K562 (cell line): Measurements from ENCODE around the gene CEP128. TPM values are rescaled to one million over a fixed set of nuclear protein-coding genes. Genes with fewer than 3 reads are reported as not detected.

Experiments
- ATAC-seq: fragments of 200-7000 bp; cut with Tn5 transposase; 3 replicates; pipeline ENCODE4 v1.9.1; 2020; ENCODE audit warnings: moderate library complexity
- BruUV-seq: library from RNA; stranded (reverse); fragments of 400-500 nt; replicated peaks from 2 replicates; lab custom pipeline; 2021; lab: Mats Ljungman, UMichigan
- CTCF ChIA-PET: fragments of 300-600 bp; formaldehyde crosslinking; extraction: SDS; loops from one replicate; lab custom pipeline; 2021; ENCODE audit warnings: low intra/inter-chr PET ratio; lab: Yijun Ruan, JAX
- POLR2A ChIA-PET: fragments of 300-600, 350-650 bp; sonication (Branson Sonifier 250); formaldehyde crosslinking; extraction: SDS; loops from one replicate; lab custom pipeline; 2021; ENCODE audit warnings: antibody characterized with exemption, inconsistent platforms; lab: Yijun Ruan, JAX
- DNase-seq, 4 experiments: peaks; one replicate each; pipeline versions ENCODE4 v3.0.0 to v3.0.0-alpha.2; 2011 to 2018; ENCODE audit warnings: low spot score in 3 of 4, mixed read lengths in 3 of 4; ENCODE audit errors: extremely low read depth in 1 of 4
- FAIRE-seq: peaks from 2 replicates; lab custom pipeline; 2011; peaks lifted over from hg19 to GRCh38; lab: Jason Lieb, UNC
- H2AFZ ChIP-seq: 2 replicates; pipeline ENCODE4 v1.6.0; 2011; ENCODE audit warnings: low read depth, low read length, control low read depth, inconsistent platforms
- H3K27ac ChIP-seq: fragments of 200-600 bp; 3 replicates; pipeline ENCODE4 v1.8.0; 2011; ENCODE audit warnings: low read depth, mild to moderate bottlenecking, control low read depth, inconsistent platforms, low read length, moderate library complexity, mixed read lengths; ENCODE audit errors: extremely low read depth
- H3K27me3 ChIP-seq, 2 experiments: fragments of 300-600 bp in 1 of 2; 2 replicates in 1 of 2; 3 replicates in 1 of 2; pipeline versions ENCODE4 v1.6.0 to v1.8.0; 2011; ENCODE audit warnings: inconsistent platforms in 2 of 2, low read length in 2 of 2, mild to moderate bottlenecking in 1 of 2, mixed read lengths in 1 of 2, moderate library complexity in 1 of 2; ENCODE audit not compliant: control insufficient read depth in 2 of 2, insufficient read depth in 2 of 2
- H3K36me3 ChIP-seq: fragments of 300-600 bp; 3 replicates; pipeline ENCODE4 v1.8.0; 2011; ENCODE audit warnings: mild to moderate bottlenecking, low read length, inconsistent platforms; ENCODE audit not compliant: control insufficient read depth, insufficient read depth
- H3K4me1 ChIP-seq, 2 experiments: fragments of 200-600 bp in 1 of 2; replicated peaks in 1 of 2; 2 replicates in 1 of 2; 3 replicates in 1 of 2; pipeline versions ENCODE4 v1.5.1 to v1.8.0; 2011; ENCODE audit warnings: inconsistent platforms in 2 of 2, low read length in 2 of 2, mild to moderate bottlenecking in 1 of 2, mixed read lengths in 1 of 2, moderate library complexity in 1 of 2; ENCODE audit not compliant: control insufficient read depth in 2 of 2, insufficient read depth in 2 of 2
- H3K4me2 ChIP-seq: 2 replicates; pipeline ENCODE4 v1.6.1; 2011; ENCODE audit warnings: low read length, control low read depth, inconsistent platforms, mixed read lengths; ENCODE audit not compliant: insufficient read depth
- H3K4me3 ChIP-seq: fragments of 200-600 bp; sonication (generic), shearing (Covaris generic); 2 replicates; pipeline ENCODE4 v1.5.1; 2016; ENCODE audit warnings: control low read depth, inconsistent platforms
- H3K79me2 ChIP-seq: fragments of 200-600 bp; 3 replicates; pipeline ENCODE4 v1.8.0; 2011; ENCODE audit warnings: low read length, inconsistent platforms; ENCODE audit not compliant: control insufficient read depth, insufficient read depth
- H3K9ac ChIP-seq, 2 experiments: 2 replicates each; pipeline versions ENCODE4 v1.6.0 to v1.6.1; 2011; ENCODE audit warnings: low read depth in 2 of 2, low read length in 2 of 2, control low read depth in 1 of 2, inconsistent platforms in 1 of 2, mild to moderate bottlenecking in 1 of 2, mixed read lengths in 1 of 2; ENCODE audit not compliant: insufficient read depth in 1 of 2
- H3K9me1 ChIP-seq: one replicate; pipeline ENCODE4 v1.6.0; 2011; ENCODE audit warnings: inconsistent platforms, mild to moderate bottlenecking, low read length, moderate library complexity; ENCODE audit not compliant: control insufficient read depth, insufficient read depth
- H3K9me3 ChIP-seq: replicated peaks from 2 replicates; pipeline ENCODE4 v1.5.1; 2011; ENCODE audit warnings: low read depth, low read length, inconsistent platforms; ENCODE audit not compliant: control insufficient read depth, insufficient read depth
- H4K20me1 ChIP-seq: replicated peaks from 2 replicates; pipeline ENCODE4 v1.6.1; 2011; ENCODE audit warnings: low read length, inconsistent platforms, mixed read lengths; ENCODE audit not compliant: control insufficient read depth, insufficient read depth
- CBX8 ChIP-seq: fragments of 200-600 bp; sonication (generic); IDR thresholded peaks from 2 replicates; pipeline ENCODE4 v1.6.1; 2012; ENCODE audit warnings: borderline replicate concordance, mixed run types, low read depth, mild to moderate bottlenecking, moderate library complexity, mixed read lengths, low read length, control low read depth, inconsistent platforms; ENCODE audit not compliant: poor library complexity, severe bottlenecking; ENCODE audit errors: extremely low read depth
- ESRRA ChIP-seq: fragments of 450-650 bp; IDR thresholded peaks from 2 replicates; pipeline ENCODE4 v1.6.1; 2014; ENCODE audit warnings: low read depth, mild to moderate bottlenecking, moderate library complexity, borderline replicate concordance
- ETS2 ChIP-seq: IDR thresholded peaks from 2 replicates; pipeline ENCODE4 v1.6.1; 2016; ENCODE audit warnings: borderline replicate concordance, missing genetic modification characterization, mild to moderate bottlenecking, moderate library complexity, missing compliant biosample characterization; ENCODE audit not compliant: poor library complexity, severe bottlenecking
- HNRNPLL ChIP-seq: fragments of 200-400 bp; formaldehyde crosslinking; IDR thresholded peaks from 2 replicates; pipeline ENCODE4 v1.6.1; 2017; ENCODE audit warnings: low read length, low read depth, mild to moderate bottlenecking; ENCODE audit not compliant: poor library complexity, severe bottlenecking
- MXI1 ChIP-seq: IDR thresholded peaks from 2 replicates; pipeline ENCODE4 v1.6.1; 2011; ENCODE audit warnings: low read depth, mild to moderate bottlenecking, improper control_type of control experiment, low read length
- RNF2 ChIP-seq: sonication (generic); IDR thresholded peaks from 2 replicates; pipeline ENCODE4 v1.6.1; 2016
- SMARCE1 ChIP-seq: fragments of 450-650 bp; IDR thresholded peaks from 2 replicates; pipeline ENCODE4 v1.7.1; 2016; ENCODE audit warnings: mild to moderate bottlenecking
- ZNF274 ChIP-seq: IDR thresholded peaks from 2 replicates; pipeline ENCODE4 v1.6.1; 2011; ENCODE audit warnings: low read depth, mild to moderate bottlenecking, low read length, moderate library complexity, borderline replicate concordance
- in situ Hi-C: fragments of 300-500 bp; cut with MboI; formaldehyde crosslinking; loops from 4 replicates; pipeline ENCODE4 v1.15.0; 2018; ENCODE audit warnings: inconsistent platforms, mixed read lengths
- intact Hi-C: fragments of 100-400 bp; cut with micrococcal nuclease; formaldehyde crosslinking; loops from 2 replicates; pipeline ENCODE4 v1.14.2; 2022
- polyA plus RNA-seq, 8 experiments: library from polyadenylated mRNA; depleted of rRNA in 4 of 8; stranded (reverse) in 5 of 8; unstranded in 3 of 8; fragments of >200 nt; fragmentation: Nextera tagmentation in 2 of 8; fragmentation: Illumina TruSeq in 1 of 8; extraction: Ambion mirVana in 2 of 8; extraction: Trizol in 1 of 8; gene quantifications; 2 replicates each; pipeline versions ENCODE4 v1.2.1 to v1.2.3, GENCODE V29; 2011 to 2014; ENCODE audit warnings: inconsistent platforms in 1 of 8, missing spikeins in 1 of 8
- total RNA-seq, 7 experiments: library from RNA; depleted of rRNA in 6 of 7; stranded (reverse); fragments of >200 nt in 6 of 7; fragmentation: Illumina TruSeq in 2 of 7; extraction: Trizol in 2 of 7; gene quantifications; 2 replicates each; pipeline versions ENCODE4 v1.2.1 to v1.2.3, GENCODE V29; 2011 to 2021; ENCODE audit warnings: low replicate concordance in 1 of 7
- TF ChIP-seq, protein P1 (sequence below): IDR thresholded peaks from 3 replicates; pipeline ENCODE4 v1.6.1; 2011; ENCODE audit warnings: borderline replicate concordance, mild to moderate bottlenecking, moderate library complexity; ENCODE audit not compliant: insufficient read length; ENCODE audit errors: extremely low read depth
- TF ChIP-seq, protein P2 (sequence below): fragments of 450-650 bp; IDR thresholded peaks from 2 replicates; pipeline ENCODE4 v1.7.1; 2018; ENCODE audit warnings: mild to moderate bottlenecking, low read depth; ENCODE audit not compliant: partially characterized antibody
- TF ChIP-seq, protein P3 (sequence below): IDR thresholded peaks from 2 replicates; pipeline ENCODE4 v1.6.1; 2011; ENCODE audit not compliant: insufficient read length; ENCODE audit errors: extremely low read depth

CEP128 gene
- total and polyA plus RNA-seq, 9 of the 15 experiments (the other 6 are each of a cell fraction or from before 2014, with no cell fraction given): 2.3 to 9.2 (median 4.6) TPM

DNA sequence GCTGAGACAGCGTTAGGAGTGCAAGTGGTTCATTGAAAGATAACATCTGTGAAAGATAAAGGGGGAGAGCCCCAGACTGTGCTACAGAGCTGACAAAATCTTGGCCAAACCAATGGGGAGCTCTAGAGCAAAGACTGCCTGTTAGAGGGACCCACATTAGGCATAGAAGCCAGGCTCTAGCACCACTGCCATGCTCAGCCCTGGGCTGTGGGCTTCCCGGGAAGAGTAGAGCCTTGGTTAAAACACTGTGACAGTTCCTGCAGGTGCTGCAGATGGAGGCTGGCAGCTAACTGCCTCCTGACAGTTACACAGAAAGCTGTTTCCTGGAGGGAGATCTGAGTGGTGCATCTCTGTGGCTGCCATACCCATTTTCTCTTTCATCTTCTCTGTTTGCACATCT, 36.9 kb upstream of the CEP128 start (continued):
- TF ChIP-seq RNF2 (no peak), ESRRA (no peak), ZNF274 (no peak), HNRNPLL (no peak), MXI1 (no peak)
- TF ChIP-seq, protein P1, sequence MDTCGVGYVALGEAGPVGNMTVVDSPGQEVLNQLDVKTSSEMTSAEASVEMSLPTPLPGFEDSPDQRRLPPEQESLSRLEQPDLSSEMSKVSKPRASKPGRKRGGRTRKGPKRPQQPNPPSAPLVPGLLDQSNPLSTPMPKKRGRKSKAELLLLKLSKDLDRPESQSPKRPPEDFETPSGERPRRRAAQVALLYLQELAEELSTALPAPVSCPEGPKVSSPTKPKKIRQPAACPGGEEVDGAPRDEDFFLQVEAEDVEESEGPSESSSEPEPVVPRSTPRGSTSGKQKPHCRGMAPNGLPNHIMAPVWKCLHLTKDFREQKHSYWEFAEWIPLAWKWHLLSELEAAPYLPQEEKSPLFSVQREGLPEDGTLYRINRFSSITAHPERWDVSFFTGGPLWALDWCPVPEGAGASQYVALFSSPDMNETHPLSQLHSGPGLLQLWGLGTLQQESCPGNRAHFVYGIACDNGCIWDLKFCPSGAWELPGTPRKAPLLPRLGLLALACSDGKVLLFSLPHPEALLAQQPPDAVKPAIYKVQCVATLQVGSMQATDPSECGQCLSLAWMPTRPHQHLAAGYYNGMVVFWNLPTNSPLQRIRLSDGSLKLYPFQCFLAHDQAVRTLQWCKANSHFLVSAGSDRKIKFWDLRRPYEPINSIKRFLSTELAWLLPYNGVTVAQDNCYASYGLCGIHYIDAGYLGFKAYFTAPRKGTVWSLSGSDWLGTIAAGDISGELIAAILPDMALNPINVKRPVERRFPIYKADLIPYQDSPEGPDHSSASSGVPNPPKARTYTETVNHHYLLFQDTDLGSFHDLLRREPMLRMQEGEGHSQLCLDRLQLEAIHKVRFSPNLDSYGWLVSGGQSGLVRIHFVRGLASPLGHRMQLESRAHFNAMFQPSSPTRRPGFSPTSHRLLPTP: no peak

DNA sequence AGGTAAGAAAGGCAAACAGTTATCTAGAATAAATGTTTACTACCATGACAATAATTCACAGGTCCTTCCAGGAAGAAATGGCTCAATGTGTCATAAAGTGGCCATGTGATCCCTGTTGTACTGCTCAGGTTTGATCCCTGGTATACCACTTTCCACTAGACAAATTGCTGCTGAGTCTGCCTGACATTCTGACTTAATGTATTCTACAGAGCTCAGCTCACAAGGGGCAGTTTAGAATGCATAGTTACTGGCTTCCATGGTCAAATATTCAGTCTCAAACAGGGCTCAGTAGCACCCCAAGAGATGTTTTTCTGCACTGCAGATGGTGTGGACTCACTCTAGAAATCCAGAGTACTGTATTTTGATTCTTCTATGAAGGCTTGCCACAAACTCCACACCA, 35.7 kb upstream of the CEP128 start:
- Histone ChIP-seq H3K9me3 (no peaks in the 10 kb centered on the region), H2AFZ (no peak overlapping the region)
- CTCF ChIA-PET: no interaction called here

More for the DNA sequence above, 35.7 kb upstream of the CEP128 start:
- intact Hi-C loops (no loop called here), in situ Hi-C loops (loop anchor here (25.0 kb wide), 1 partner anchor 485 kb away; no protein-coding TSS in a partner anchor)
- FAIRE-seq (no peak), DNase-seq (no peak), ATAC-seq (peak; percentile 63; the same call in 2 of the 3 replicates)
- no peak overlapping the region for H3K4me3 ChIP-seq
- no TSS peak for BruUV-seq
- POLR2A ChIA-PET: no interaction called here
- no peaks in the 10 kb centered on the region for H3K36me3 ChIP-seq
- no peak overlapping the region for H3K27ac ChIP-seq
- no peak overlapping the region for H3K4me2 ChIP-seq
- H3K79me2 ChIP-seq: no peaks in the 10 kb centered on the region
- H3K9me1 ChIP-seq: no peaks in the 10 kb centered on the region
- TF ChIP-seq ETS2 (tag): no peak
- TF ChIP-seq SMARCE1: no peak
- TF ChIP-seq, protein P2, sequence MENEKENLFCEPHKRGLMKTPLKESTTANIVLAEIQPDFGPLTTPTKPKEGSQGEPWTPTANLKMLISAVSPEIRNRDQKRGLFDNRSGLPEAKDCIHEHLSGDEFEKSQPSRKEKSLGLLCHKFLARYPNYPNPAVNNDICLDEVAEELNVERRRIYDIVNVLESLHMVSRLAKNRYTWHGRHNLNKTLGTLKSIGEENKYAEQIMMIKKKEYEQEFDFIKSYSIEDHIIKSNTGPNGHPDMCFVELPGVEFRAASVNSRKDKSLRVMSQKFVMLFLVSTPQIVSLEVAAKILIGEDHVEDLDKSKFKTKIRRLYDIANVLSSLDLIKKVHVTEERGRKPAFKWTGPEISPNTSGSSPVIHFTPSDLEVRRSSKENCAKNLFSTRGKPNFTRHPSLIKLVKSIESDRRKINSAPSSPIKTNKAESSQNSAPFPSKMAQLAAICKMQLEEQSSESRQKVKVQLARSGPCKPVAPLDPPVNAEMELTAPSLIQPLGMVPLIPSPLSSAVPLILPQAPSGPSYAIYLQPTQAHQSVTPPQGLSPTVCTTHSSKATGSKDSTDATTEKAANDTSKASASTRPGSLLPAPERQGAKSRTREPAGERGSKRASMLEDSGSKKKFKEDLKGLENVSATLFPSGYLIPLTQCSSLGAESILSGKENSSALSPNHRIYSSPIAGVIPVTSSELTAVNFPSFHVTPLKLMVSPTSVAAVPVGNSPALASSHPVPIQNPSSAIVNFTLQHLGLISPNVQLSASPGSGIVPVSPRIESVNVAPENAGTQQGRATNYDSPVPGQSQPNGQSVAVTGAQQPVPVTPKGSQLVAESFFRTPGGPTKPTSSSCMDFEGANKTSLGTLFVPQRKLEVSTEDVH: no peak
- TF ChIP-seq, protein P3, sequence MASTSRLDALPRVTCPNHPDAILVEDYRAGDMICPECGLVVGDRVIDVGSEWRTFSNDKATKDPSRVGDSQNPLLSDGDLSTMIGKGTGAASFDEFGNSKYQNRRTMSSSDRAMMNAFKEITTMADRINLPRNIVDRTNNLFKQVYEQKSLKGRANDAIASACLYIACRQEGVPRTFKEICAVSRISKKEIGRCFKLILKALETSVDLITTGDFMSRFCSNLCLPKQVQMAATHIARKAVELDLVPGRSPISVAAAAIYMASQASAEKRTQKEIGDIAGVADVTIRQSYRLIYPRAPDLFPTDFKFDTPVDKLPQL: no peak
- no peak for TF ChIP-seq CBX8
- H3K4me1 ChIP-seq: no peaks in the 10 kb centered on the region
- no peaks in the 10 kb centered on the region for H4K20me1 ChIP-seq
- no peak overlapping the region for H3K9ac ChIP-seq
- peaks cover 0 to 5% of the 10 kb centered on the region in 2 experiments; a peak in 3 of 5 replicates for H3K27me3 ChIP-seq
